Measurements from ENCODE around the gene FOXD4L4.
"Not testable (repeated sequence)": the region's sequence is repeated elsewhere in the genome, so short reads cannot be mapped to it uniquely, and the experiment has no call there.

The FOXD4L4 gene

GRCh38 chr9:65737096-65737564 lies at the start of gene FOXD4L4:
Gene FOXD4L4 (plus strand): TSS chr9:65737146. CDS start chr9:65737146, 0 bp downstream.
- DNase-seq (ENCODE audit: low read depth, low spot score); H3K4me3 ChIP-seq (ENCODE audit: low read depth, low read length); in situ Hi-C loops (cut with HindIII; ENCODE audit: low sequenced_read_pairs): not testable (repeated sequence)

- in situ Hi-C loops (cut with HindIII; ENCODE audit: low sequenced_read_pairs); H3K4me3 ChIP-seq (ENCODE audit: low read depth, low read length); DNase-seq (ENCODE audit: low read depth, low spot score): not testable (repeated sequence)
These were observed 33.4 kb upstream of the FOXD4L4 start for GRCh38 chr9:65703550-65703949.

GRCh38 chr9:65714445-65714844 lies 22.5 kb upstream of the FOXD4L4 start:
- in situ Hi-C loops (cut with HindIII; ENCODE audit: low sequenced_read_pairs); H3K4me3 ChIP-seq (ENCODE audit: low read depth, low read length); DNase-seq (ENCODE audit: low read depth, low spot score): not testable (repeated sequence)

GRCh38 chr9:65738133-65738532 lies 1.2 kb downstream of the FOXD4L4 start:
- in situ Hi-C loops (cut with HindIII; ENCODE audit: low sequenced_read_pairs); H3K4me3 ChIP-seq (ENCODE audit: low read depth, low read length); DNase-seq (ENCODE audit: low read depth, low spot score): not testable (repeated sequence)
